A204.1 (cell line): ENCODE measurements around the gene NPTN.
"Not testable (repeated sequence)": the region's sequence is repeated elsewhere in the genome, so short reads cannot be mapped to it uniquely, and the experiment has no call there.

Source experiments
- FAIRE-seq: peaks from 2 replicates; lab custom pipeline; 2012; peaks lifted over from hg19 to GRCh38; lab: Jason Lieb, UNC

Gene NPTN

GRCh38 chr15:73633111-73633990 is at the start of gene NPTN:
Gene NPTN, minus strand, starts transcription at chr15:73633389. Its CDS starts 174 bp downstream, at chr15:73633215.
- peak; percentile 35 for FAIRE-seq

GRCh38 chr15:73682600-73683090 is 49.5 kb upstream of the NPTN start:
- no peak for FAIRE-seq

DNA sequence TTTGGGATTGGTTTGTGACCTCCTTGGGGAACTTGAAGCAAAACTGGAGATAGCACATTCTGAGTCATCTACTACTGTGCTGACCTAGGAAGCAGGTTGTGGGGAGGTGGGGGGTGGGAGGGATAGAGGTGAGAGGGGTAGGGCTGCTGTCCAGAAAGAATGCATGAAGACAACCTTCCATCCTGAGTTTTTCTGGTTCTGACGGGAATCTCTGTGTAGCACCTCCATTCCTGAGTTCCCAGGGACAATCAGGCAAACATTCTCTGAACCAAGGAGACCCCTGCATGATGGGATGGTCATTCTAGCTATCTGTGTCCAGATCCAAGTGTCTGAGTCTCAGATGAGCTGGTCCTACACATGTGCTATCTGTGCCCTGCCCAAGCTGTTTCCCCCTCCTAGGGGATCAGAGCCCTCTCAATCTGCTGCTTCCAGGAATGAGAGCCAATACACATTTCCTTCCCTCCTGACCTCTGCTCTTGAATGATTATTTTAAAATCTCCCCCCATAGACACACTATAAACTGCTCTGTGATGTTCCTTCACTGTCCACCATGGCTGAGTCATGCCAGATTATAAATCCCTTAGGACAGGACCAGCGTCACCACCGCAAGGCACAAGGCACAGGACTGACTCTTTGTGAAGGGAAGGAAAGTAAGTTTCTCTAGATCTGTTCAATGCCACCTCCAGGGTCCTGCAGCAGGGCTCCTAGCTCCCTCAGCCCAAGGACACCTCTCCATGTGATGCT is 48.8 kb upstream of the NPTN start:
- FAIRE-seq = no peak

GRCh38 chr15:73681063-73681462 is 47.9 kb upstream of the NPTN start:
- no peak for FAIRE-seq

GRCh38 chr15:73680549-73680948 is 47.4 kb upstream of the NPTN start:
- FAIRE-seq = no peak

DNA sequence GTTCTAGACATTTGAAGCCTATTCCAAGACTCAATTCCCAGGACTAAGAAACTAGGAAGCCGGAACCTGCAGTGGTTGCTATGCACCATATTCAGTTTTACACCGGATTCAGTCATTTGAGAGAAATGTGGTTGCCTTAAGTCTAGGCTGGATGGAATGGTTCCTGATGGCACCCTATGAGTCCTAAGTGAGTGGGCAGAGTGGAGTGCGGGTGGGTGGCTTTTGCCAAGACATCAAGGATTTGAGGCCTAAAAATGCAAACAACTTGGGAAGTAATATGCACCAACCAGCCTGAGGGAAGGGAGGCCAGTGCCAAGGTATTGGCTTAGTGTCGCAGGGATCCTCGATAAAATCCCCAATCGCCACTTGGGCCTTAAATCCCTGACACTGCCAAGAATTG is 46.8 kb upstream of the NPTN start:
- no peak for FAIRE-seq

DNA sequence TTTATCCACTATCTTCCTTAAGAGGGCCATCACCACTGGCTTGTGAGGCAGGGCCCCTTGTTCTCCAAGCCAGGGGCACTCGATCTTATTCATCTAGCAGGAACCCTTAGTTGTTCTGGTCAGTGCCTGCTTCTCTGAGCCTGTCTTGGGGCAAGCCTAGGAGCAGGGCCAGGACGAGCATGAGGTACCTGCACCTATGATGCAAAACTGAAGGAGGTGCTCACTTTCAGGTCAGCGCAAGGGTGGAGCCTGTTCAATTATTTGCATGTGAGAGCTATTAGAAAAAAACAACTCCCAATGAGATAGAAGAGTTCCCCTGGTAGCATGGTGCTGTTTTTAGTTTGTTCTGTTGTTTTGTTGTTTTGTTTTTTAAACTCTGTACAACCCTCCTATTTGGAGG is 46.0 kb upstream of the NPTN start:
- no peak for FAIRE-seq

DNA sequence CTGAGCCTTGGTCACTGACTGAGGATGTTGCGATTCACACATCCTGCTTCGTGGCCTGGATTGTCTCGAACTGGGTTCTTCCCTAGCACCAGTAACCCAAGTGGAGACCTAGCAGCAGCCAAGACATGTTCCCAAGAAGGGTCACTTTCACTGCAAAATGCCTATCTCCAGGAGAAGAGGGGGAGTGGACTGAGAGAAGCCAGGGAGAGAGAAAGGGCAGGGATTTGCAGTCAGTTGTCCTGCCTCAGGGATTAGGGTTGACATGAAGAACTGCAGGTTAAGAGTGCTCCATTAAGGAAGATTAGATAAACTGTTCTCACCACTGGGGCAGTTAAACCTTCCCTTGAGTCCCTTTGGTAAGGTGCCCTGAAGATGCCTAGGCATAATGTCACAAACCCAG is 45.3 kb upstream of the NPTN start:
- FAIRE-seq = no peak

DNA sequence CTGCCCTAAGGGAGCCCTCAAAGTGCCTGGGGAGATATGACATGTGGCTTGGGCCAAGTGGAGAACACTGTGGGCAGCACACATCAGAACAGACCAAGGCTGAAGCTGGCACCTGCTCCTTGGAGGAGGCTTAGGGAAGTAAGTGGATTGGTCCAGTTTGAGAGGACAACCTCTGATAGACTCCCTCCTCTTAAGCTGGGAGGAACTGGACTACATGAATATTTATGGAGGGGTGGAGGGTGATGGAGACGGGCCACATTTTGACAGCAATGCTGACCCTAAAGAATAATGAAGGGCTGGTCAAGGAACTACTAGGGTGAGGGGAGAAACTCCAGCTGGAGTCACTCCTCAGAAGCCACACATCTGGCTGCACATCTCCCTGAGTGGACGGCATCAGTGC is 44.5 kb upstream of the NPTN start:
- no peak for FAIRE-seq

- FAIRE-seq = no peak
Observed at GRCh38 chr15:73677146-73677607, 44.0 kb upstream of the NPTN start.

DNA sequence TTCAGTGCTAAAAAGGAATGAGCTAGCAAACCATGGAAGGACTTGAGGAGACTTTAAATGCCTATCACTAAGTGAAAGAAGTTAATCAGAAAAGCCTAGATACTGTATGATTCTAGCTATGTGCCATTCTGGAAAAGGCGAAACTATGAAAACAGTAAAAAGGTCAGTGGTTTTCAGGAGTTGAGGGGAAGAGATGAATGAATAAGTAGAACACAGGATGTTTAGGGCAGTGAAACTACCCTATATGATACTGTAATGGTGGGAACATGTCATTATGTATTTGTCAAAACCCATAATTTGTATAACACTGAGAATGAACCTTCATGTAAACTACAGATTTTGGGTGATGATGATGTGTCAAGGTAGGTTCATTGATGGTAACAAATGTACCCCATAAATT is 41.4 kb upstream of the NPTN start:
- no peak for FAIRE-seq

DNA sequence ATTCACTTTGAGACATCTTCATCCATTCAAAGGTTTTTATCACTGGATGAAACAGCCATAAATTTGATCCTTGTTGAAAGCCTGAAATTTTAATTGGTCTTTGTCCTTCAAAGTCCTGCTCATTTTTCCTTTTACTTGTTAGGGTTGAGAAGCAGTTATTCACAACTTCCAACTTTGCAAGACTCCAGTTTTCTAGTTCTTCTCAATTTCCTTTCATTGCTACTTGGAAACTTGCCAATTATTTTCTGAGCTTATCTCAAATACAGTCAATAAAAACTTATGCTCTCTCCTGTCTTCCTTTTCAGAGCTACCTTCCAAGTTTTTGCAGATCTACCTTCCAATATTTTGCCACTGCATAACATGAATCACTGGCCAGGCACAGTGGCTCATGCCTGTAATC is 27.3 kb upstream of the NPTN start:
- no peak for FAIRE-seq

- no peak for FAIRE-seq
Observed at GRCh38 chr15:73658645-73659044, 25.5 kb upstream of the NPTN start.

DNA sequence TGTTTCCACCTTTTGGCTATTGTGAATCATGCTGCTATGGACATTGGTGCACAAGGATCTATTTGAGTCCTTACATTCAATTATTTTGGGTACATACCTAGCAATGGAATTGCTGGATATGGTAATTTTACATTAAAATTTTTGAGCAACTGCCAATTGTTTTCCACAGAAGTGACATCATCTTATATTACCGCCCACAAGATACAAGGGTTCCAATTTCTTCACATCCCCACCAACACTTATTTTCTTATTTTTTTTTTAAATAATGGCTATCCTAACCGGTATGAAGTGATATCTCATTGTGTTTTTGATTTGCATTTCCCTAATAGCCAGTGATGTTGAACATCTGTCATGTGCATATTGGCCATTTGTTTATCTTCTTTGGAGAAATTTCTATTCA is 22.5 kb upstream of the NPTN start:
- no peak for FAIRE-seq

GRCh38 chr15:73654659-73655058 is 21.5 kb upstream of the NPTN start:
- no peak for FAIRE-seq

GRCh38 chr15:73650416-73651126 is 17.4 kb upstream of the NPTN start:
- no peak for FAIRE-seq

- FAIRE-seq = no peak
Observed at GRCh38 chr15:73648014-73648295, 14.8 kb upstream of the NPTN start.

DNA sequence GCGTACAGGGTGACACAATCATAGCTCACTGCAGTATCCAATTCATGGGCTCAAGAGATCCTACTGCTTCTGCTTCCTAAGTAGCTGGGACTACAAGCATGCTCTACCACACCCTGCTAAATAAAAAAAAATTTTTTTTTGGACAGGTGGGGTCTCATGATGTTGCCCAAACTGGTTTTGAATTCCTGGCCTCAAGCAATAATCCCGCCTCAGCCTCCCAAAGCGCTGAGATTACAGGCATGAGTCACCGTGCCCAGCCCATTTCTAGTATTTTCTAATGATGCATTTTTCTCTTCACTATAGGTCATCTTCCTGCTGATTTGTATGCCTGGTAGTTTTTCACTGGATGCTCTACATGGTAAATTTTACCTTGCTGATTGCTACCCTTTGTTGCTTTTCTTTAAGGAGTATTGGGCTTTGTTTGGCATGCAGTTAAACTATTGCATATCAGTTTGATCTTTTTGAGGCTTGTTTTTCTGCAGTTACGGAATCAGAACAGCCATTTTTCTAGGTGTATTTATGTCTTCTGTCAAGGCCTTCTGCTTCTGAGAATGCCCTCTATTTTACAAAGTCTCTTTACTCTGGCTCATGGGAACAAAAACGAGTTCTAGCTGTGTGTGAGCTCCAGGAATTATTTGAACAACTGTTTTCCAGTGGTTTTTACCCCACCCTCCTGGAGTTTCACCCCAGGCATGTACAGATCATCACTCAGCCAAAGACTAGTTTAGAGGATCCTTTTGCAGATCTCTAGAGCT is 14.2 kb upstream of the NPTN start:
- no peak for FAIRE-seq

- not testable (repeated sequence) for FAIRE-seq
Observed at GRCh38 chr15:73639464-73639863, 6.3 kb upstream of the NPTN start.

GRCh38 chr15:73637527-73637926 is 4.3 kb upstream of the NPTN start:
- no peak for FAIRE-seq

- no peak for FAIRE-seq
Observed at GRCh38 chr15:73633991-73634495, 854 bp upstream of the NPTN start.

GRCh38 chr15:73632670-73633058 is 525 bp downstream of the NPTN start:
- no peak for FAIRE-seq
